ENCODE measurements around the gene SLC17A1. TPM values are rescaled to one million over a fixed set of nuclear protein-coding genes. Genes with fewer than 3 reads are reported as not detected.
"Not testable (repeated sequence)": the region's sequence is repeated elsewhere in the genome, so short reads cannot be mapped to it uniquely, and the experiment has no call there.

SLC17A1 gene
- total and polyA plus RNA-seq, 5 experiments from 2014 or later = not detected

DNA sequence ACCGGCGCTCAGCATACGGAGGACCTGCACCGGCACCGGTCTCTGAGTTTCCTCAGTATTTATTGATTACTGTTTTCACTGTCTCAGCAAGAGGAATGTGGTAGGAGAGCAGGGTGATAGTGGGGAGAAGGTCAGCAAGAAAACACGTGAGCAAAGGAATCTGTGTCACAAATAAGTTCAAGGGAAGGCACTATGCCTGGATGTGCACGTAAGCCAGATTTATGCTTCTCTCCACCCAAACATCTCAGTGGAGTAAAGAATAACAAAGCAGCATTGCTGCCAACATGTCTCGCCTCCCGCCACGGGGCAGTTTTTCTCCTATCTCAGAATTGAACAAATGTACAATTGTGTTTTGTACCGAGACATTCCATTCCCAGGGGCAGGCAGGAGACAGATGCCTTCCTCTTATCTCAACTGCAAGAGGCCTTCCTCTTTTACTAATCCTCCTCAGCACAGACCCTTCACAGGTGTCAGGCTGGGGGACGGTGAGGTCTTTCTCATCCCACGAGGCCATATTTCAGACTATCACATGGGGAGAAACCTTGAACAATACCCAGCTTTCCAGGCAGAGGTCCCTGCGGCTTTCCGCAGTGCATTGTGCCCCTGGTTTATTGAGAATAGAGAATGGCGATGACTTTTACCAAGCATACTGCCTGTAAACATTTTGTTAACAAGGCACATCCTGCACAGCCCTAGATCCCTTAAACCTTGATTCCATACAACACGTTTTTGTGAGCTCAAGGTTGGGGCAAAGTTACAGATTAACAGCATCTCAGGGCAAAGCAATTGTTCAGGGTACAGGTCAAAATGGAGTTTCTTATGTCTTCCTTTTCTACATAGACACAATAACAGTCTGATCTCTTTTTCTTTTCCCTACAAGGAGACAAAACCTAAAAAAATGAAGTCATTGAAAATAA is 83.0 kb downstream of the SLC17A1 start:
- H3K9me3 Mint-ChIP-seq, ATAC-seq, H3K4me1 Mint-ChIP-seq, POLR2A ChIA-PET, H3K27ac Mint-ChIP-seq, H3K4me3 Mint-ChIP-seq, H3K27me3 Mint-ChIP-seq, H3K36me3 Mint-ChIP-seq, DNase-seq: not testable (repeated sequence)

GRCh38 chr6:25748049-25748448 is 83.8 kb downstream of the SLC17A1 start:
- Mint-ChIP-seq H3K27me3 (no peaks in the 10 kb centered on the region), H3K27ac (no peak overlapping the region), H3K36me3 (no peaks in the 10 kb centered on the region), H3K9me3 (no peaks in the 10 kb centered on the region), H3K4me1 (peaks cover 0 to 4% (median 0%) of the 10 kb centered on the region in 4 donors), H3K4me3 (no peak overlapping the region)
- POLR2A ChIA-PET = no interaction called here
- ATAC-seq (no peak), DNase-seq (no peak)

- H3K27ac Mint-ChIP-seq = no peak overlapping the region
- ATAC-seq = no peak
- H3K27me3 Mint-ChIP-seq = no peaks in the 10 kb centered on the region
- no peak for DNase-seq
- POLR2A ChIA-PET = no interaction called here
- peaks cover 0 to 4% (median 0%) of the 10 kb centered on the region in 4 donors for H3K4me1 Mint-ChIP-seq
- no peak overlapping the region for H3K4me3 Mint-ChIP-seq
- no peaks in the 10 kb centered on the region for H3K9me3 Mint-ChIP-seq
- no peaks in the 10 kb centered on the region for H3K36me3 Mint-ChIP-seq
These were observed 84.4 kb downstream of the SLC17A1 start for GRCh38 chr6:25747477-25747876.

DNA sequence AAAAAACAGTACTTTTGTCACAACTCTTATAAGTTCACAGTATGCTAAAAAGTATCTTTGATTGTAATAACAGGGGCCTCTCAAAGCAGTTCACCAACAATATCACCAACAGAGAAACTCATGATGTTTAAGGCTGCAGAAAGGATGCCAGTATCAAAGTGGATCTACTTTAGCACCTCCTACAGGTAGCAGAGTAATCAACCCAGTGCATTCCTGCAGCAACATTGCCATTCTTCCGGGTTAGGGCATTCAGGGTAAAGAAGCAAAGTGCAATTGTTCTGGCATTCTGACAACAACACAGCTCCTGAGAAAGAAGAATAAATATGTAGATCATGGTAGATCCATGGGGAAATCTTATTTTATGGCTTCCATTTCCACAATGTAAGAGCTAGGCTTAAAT is 84.9 kb downstream of the SLC17A1 start:
- POLR2A ChIA-PET = no interaction called here

DNA sequence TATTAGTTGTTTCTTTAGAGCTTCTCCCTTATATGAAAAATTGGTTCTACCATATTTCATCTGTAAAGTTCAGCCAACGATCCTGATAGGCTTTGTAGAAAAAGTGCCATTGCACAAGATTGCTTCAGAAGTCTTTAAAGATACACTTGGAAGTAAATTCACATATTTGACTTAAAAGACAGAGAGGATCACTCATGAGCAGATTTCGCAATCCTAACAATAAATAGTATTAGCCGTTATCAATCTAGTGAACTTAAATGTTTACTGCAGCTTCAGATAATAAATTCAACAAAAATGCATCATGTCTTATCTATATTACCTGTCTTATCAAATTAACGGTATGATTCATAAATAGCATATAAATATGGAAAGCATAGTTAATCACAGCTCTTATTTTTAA is 86.0 kb downstream of the SLC17A1 start:
- peaks cover 0 to 4% (median 0%) of the 10 kb centered on the region in 9 donors for H3K9me3 Mint-ChIP-seq
- H3K27ac Mint-ChIP-seq = no peak overlapping the region
- DNase-seq (no peak), ATAC-seq (no peak)
- no peaks in the 10 kb centered on the region for H3K36me3 Mint-ChIP-seq
- peaks cover 0 to 3% (median 0%) of the 10 kb centered on the region in 5 donors for H3K27me3 Mint-ChIP-seq
- peaks cover 0 to 4% (median 0%) of the 10 kb centered on the region in 4 donors for H3K4me1 Mint-ChIP-seq
- H3K4me3 Mint-ChIP-seq = no peak overlapping the region
- POLR2A ChIA-PET = no interaction called here

More for the DNA sequence above, 84.9 kb downstream of the SLC17A1 start:
- ATAC-seq (no peak), DNase-seq (no peak)
- Mint-ChIP-seq H3K27me3 (no peaks in the 10 kb centered on the region), H3K27ac (no peak overlapping the region), H3K4me3 (no peak overlapping the region), H3K36me3 (no peaks in the 10 kb centered on the region), H3K4me1 (peaks cover 0 to 4% (median 0%) of the 10 kb centered on the region in 4 donors), H3K9me3 (peaks cover 0 to 1% (median 0%) of the 10 kb centered on the region in 9 donors)

GRCh38 chr6:25743868-25744267 is 88.0 kb downstream of the SLC17A1 start:
- DNase-seq = no peak
- POLR2A ChIA-PET = no interaction called here
- Mint-ChIP-seq H3K27me3 (peaks cover 0 to 6% (median 2%) of the 10 kb centered on the region in 5 donors), H3K4me1 (no peaks in the 10 kb centered on the region), H3K36me3 (no peaks in the 10 kb centered on the region), H3K4me3 (no peak overlapping the region), H3K9me3 (peaks cover 0 to 6% (median 0%) of the 10 kb centered on the region in 9 donors), H3K27ac (no peak overlapping the region)
- ATAC-seq = no peak

GRCh38 chr6:25735261-25735660 is 96.6 kb downstream of the SLC17A1 start:
- POLR2A ChIA-PET = no interaction called here
- no peak for DNase-seq
- Mint-ChIP-seq H3K4me3 (no peak overlapping the region), H3K9me3 (peaks cover 0 to 26% (median 12%) of the 10 kb centered on the region in 9 donors), H3K36me3 (peaks cover 0 to 30% (median 9%) of the 10 kb centered on the region in 3 donors), H3K27me3 (peaks cover 27 to 65% (median 51%) of the 10 kb centered on the region in 5 donors), H3K27ac (no peak overlapping the region), H3K4me1 (no peaks in the 10 kb centered on the region)
- ATAC-seq = no peak

Other genes with a start within 250 kb of the SLC17A1 start
- not detected for gene SCGN, start 179.8 kb downstream of the SLC17A1 start, total RNA-seq
- gene SCGN, start 179.8 kb downstream of the SLC17A1 start, polyA plus RNA-seq = not detected
- not detected for gene SLC17A4, start 77.3 kb downstream of the SLC17A1 start, total RNA-seq
- gene SLC17A4, start 77.3 kb downstream of the SLC17A1 start, polyA plus RNA-seq = not detected
- gene SLC17A3, start 42.2 kb upstream of the SLC17A1 start, total RNA-seq = not detected
- gene SLC17A3, start 42.2 kb upstream of the SLC17A1 start, polyA plus RNA-seq = under 1 TPM in 1 of 3 donors, not detected in 2; 0.35 TPM
- gene SLC17A2, start 98.6 kb upstream of the SLC17A1 start, total RNA-seq = not detected
- gene SLC17A2, start 98.6 kb upstream of the SLC17A1 start, polyA plus RNA-seq = not detected
- 10 to 100 TPM; 28.5 to 29.7 TPM for gene TRIM38, start 130.8 kb upstream of the SLC17A1 start, total RNA-seq
- 1 to 10 TPM; 4.3 to 7.4 (median 5.9) TPM for gene TRIM38, start 130.8 kb upstream of the SLC17A1 start, polyA plus RNA-seq